ENCODE data around the gene ACOT7. TPM values are rescaled to one million over a fixed set of nuclear protein-coding genes. Genes with fewer than 3 reads are reported as not detected.

ACOT7 gene
- polyA plus RNA-seq, 1 experiment = 157 TPM

DNA sequence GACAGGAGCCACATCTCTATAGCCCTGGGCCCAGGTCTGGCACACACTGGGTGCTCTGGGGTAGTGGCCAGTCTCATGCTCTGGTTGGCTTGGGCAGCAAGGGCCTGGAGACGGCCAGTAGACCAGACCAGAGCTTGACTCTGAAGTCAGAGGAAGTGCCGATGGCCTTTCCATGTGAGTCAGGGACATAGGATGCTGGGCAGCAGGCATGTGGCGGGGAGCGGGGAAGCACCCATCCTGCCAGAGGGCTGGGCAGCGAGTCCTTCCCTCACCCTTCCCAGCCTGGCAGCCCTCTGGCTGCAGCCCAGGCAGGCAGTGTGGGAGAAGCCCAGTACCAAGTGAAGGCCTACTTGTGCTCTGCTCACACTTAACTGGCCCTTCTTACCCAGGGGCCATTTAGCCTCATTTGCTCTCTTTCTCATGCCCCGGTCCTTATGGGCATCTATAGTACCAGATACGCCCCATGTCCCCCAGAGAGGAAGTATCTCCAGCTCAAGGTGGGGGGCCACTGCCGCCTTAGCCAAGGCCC, 136.0 kb downstream of the ACOT7 start:
- Histone ChIP-seq H3K27me3 (ENCODE audit: control insufficient read depth, insufficient read depth, low read length) (no peaks in the 10 kb centered on the region), H3K4me3 (ENCODE audit: low read depth, low read length) (no peak overlapping the region), H3K36me3 (ENCODE audit: control insufficient read depth, insufficient read depth, low read length) (no peaks in the 10 kb centered on the region)
- ChIA-PET CTCF (interaction anchor here (1.2 to 2.1 kb wide), 2 partner anchors 11 to 229 kb away, joined by 3 to 10 read pairs; no protein-coding TSS in a partner anchor), POLR2A (no interaction called here)
- TF ChIP-seq CTCF (IDR thresholded peaks at IDR 0.05; ENCODE audit: insufficient read depth, low read depth, low read length) = no peak
- no peak for DNase-seq (ENCODE audit: low read depth)

DNA sequence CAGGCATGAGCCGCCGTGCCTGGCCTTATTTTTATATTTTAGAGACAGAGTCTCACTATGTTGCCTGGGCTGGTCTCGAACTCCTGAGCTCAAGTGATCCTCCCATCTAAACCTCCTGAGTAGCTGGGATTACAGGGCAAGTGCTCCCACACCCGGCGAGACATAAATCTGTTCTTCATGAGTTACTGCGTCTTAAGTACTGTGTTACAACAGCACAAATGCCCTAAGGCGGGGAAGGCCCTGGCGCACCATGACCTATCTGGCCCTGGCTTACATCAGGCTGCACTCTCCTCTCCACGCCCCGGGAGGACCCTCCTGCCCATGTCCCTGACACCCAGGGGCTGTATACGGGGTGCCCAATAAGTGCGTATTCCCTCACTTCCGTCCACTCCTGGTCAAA, 136.9 kb downstream of the ACOT7 start:
- ChIA-PET CTCF (interaction anchor here (0.9 to 1.8 kb wide), 3 partner anchors 10 to 181 kb away, joined by 3 to 10 read pairs (median 5); no protein-coding TSS in a partner anchor), POLR2A (no interaction called here)
- Histone ChIP-seq H3K27me3 (ENCODE audit: control insufficient read depth, insufficient read depth, low read length) (no peaks in the 10 kb centered on the region), H3K36me3 (ENCODE audit: control insufficient read depth, insufficient read depth, low read length) (no peaks in the 10 kb centered on the region), H3K4me3 (ENCODE audit: low read depth, low read length) (no peak overlapping the region)
- no peak for DNase-seq (ENCODE audit: low read depth)
- TF ChIP-seq CTCF (IDR thresholded peaks at IDR 0.05; ENCODE audit: insufficient read depth, low read depth, low read length) = no peak

DNA sequence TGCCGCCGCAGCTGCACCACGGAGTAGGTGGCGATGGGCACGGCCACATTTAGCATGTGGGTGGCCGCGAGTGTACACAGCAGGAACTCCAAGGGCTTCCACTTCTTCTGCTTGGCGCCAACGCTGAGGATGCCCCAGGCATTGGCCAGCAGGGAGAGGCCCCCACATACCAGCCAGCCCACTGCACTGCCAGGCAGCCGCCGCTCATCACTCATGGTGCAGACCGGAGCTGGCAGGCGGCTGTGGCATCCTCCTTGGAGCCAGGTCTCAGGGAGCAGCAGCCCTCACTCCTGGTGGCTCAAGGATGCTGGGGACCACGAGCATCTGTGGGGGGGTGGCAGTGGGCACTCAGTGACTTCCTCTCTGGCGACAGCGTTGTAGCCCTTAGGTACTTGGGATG, 138.9 kb downstream of the ACOT7 start:
- no peak for TF ChIP-seq CTCF (IDR thresholded peaks at IDR 0.05; ENCODE audit: insufficient read depth, low read depth, low read length)
- no peak for DNase-seq (ENCODE audit: low read depth)
- POLR2A ChIA-PET = no interaction called here
- Histone ChIP-seq H3K4me3 (ENCODE audit: low read depth, low read length) (no peak overlapping the region), H3K27me3 (ENCODE audit: control insufficient read depth, insufficient read depth, low read length) (no peaks in the 10 kb centered on the region), H3K36me3 (ENCODE audit: control insufficient read depth, insufficient read depth, low read length) (no peaks in the 10 kb centered on the region; the same call in 1 of the 2 replicates)
- CTCF ChIA-PET = interaction anchor here (1.0 kb wide), 1 partner anchor 150 kb away, joined by 3 read pairs; no protein-coding TSS in a partner anchor

- ChIA-PET CTCF (interaction anchor here (9.1 kb wide), 1 partner anchor 87 kb away, joined by 264 read pairs; no protein-coding TSS in a partner anchor), POLR2A (no interaction called here)
- TF ChIP-seq CTCF (IDR thresholded peaks at IDR 0.05; ENCODE audit: insufficient read depth, low read depth, low read length) = no peak
- Histone ChIP-seq H3K4me3 (ENCODE audit: low read depth, low read length) (no peak overlapping the region), H3K27me3 (ENCODE audit: control insufficient read depth, insufficient read depth, low read length) (no peaks in the 10 kb centered on the region), H3K36me3 (ENCODE audit: control insufficient read depth, insufficient read depth, low read length) (no peaks in the 10 kb centered on the region; the same call in 1 of the 2 replicates)
- DNase-seq (ENCODE audit: low read depth) = no peak
Measured at GRCh38 chr1:6253380-6253779, 140.2 kb downstream of the ACOT7 start.

- TF ChIP-seq CTCF (IDR thresholded peaks at IDR 0.05; ENCODE audit: insufficient read depth, low read depth, low read length) = no peak
- H3K36me3 ChIP-seq (ENCODE audit: control insufficient read depth, insufficient read depth, low read length) = no peaks in the 10 kb centered on the region; the same call in 1 of the 2 replicates
- H3K4me3 ChIP-seq (ENCODE audit: low read depth, low read length) = no peak overlapping the region
- H3K27me3 ChIP-seq (ENCODE audit: control insufficient read depth, insufficient read depth, low read length) = no peaks in the 10 kb centered on the region
- DNase-seq (ENCODE audit: low read depth) = no peak
- CTCF ChIA-PET = interaction anchor here (1.6 to 9.1 kb wide), 2 partner anchors 64 to 88 kb away, joined by 3 to 264 read pairs; no protein-coding TSS in a partner anchor
- POLR2A ChIA-PET = no interaction called here
Measured at GRCh38 chr1:6252374-6252710, 141.2 kb downstream of the ACOT7 start.

Data from BJ (cell line).